Activated CD8-positive, alpha-beta T cell treated with anti-CD3 and anti-CD28 coated beads for 36 hours (primary cell): ENCODE data around the gene TMEFF2. TPM values are rescaled to one million over a fixed set of nuclear protein-coding genes. Genes with fewer than 3 reads are reported as not detected.

Experiments
- ATAC-seq: fragments of 200-7000 bp; cut with Tn5 transposase; one replicate; pipeline ENCODE4 v1.10.0; 2021; ENCODE audit warnings: mild to moderate bottlenecking, moderate library complexity
- CTCF ChIA-PET: fragments of 350-600 bp; sonication (Branson Sonifier 250); formaldehyde crosslinking; loops from one replicate; lab custom pipeline; 2021; ENCODE audit warnings: antibody characterized with exemption; lab: Charles Lee
- POLR2A ChIA-PET: fragments of 350-600 bp; sonication (Branson Sonifier 250); formaldehyde crosslinking; loops from one replicate; lab custom pipeline; 2021; ENCODE audit warnings: antibody characterized with exemption; lab: Charles Lee
- DNase-seq: peaks from one replicate; pipeline ENCODE4 v3.0.0-alpha.2; 2020
- H3K27ac Mint-ChIP-seq: one replicate; pipeline ENCODE4 v1.8.0; 2021; ENCODE audit warnings: mild to moderate bottlenecking, mixed read lengths
- H3K27me3 Mint-ChIP-seq: one replicate; pipeline ENCODE4 v1.8.0; 2021; ENCODE audit warnings: mixed read lengths
- H3K36me3 Mint-ChIP-seq: one replicate; pipeline ENCODE4 v1.8.0; 2021; ENCODE audit warnings: low read depth, mixed read lengths
- H3K4me1 Mint-ChIP-seq: one replicate; pipeline ENCODE4 v1.8.0; 2021; ENCODE audit warnings: low read depth, mixed read lengths
- H3K4me3 Mint-ChIP-seq: one replicate; pipeline ENCODE4 v1.8.0; 2021; ENCODE audit warnings: mild to moderate bottlenecking, moderate library complexity, mixed read lengths
- H3K9me3 Mint-ChIP-seq: one replicate; pipeline ENCODE4 v1.8.0; 2021; ENCODE audit warnings: mixed read lengths
- intact Hi-C: fragments of 100-400 bp; cut with micrococcal nuclease; formaldehyde crosslinking; loops from one replicate; pipeline ENCODE4 v1.10.0; 2022
- total RNA-seq, 2 experiments: library from RNA; stranded (reverse); gene quantifications; one replicate each; pipeline ENCODE4 v1.2.3, GENCODE V29; 2021
- TF ChIP-seq, protein P1 (sequence below): fragments of 200-600 bp; IDR thresholded peaks from one replicate; pipeline ENCODE4 v1.8.0; 2022; ENCODE audit warnings: antibody characterized with exemption, mild to moderate bottlenecking

The TMEFF2 gene
- total RNA-seq, 2 experiments from 2014 or later, result not detected

DNA sequence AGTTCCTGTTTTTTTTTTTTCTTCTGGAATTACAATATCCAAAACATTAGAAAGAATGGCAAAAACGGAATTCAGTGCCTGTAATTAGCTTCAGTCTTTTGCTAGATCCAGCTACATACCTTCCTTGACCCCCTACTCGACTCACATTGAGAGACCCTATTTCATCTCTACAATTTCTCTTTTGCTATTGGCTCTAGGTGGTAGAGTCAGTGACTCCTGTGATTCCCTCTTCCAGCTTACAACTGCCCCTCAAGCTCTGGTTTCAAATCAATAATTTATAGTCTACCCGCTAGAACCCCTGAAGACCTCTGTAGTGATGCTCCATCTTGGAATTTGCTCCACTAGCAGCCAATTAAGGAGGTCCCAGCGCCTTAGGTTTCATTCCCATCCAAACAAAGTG, 125.8 kb downstream of the TMEFF2 start:
- TF ChIP-seq, protein P1, sequence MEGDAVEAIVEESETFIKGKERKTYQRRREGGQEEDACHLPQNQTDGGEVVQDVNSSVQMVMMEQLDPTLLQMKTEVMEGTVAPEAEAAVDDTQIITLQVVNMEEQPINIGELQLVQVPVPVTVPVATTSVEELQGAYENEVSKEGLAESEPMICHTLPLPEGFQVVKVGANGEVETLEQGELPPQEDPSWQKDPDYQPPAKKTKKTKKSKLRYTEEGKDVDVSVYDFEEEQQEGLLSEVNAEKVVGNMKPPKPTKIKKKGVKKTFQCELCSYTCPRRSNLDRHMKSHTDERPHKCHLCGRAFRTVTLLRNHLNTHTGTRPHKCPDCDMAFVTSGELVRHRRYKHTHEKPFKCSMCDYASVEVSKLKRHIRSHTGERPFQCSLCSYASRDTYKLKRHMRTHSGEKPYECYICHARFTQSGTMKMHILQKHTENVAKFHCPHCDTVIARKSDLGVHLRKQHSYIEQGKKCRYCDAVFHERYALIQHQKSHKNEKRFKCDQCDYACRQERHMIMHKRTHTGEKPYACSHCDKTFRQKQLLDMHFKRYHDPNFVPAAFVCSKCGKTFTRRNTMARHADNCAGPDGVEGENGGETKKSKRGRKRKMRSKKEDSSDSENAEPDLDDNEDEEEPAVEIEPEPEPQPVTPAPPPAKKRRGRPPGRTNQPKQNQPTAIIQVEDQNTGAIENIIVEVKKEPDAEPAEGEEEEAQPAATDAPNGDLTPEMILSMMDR, result no peak
- no peak for DNase-seq
- Mint-ChIP-seq H3K27ac (no peak overlapping the region), H3K4me1 (peaks cover 17% of the 10 kb centered on the region), H3K27me3 (peaks cover 4% of the 10 kb centered on the region), H3K9me3 (no peaks in the 10 kb centered on the region), H3K4me3 (no peak overlapping the region), H3K36me3 (no peaks in the 10 kb centered on the region)
- POLR2A ChIA-PET, result no interaction called here
- intact Hi-C loops, result no loop called here
- CTCF ChIA-PET, result no interaction called here
- ATAC-seq, result no peak

DNA sequence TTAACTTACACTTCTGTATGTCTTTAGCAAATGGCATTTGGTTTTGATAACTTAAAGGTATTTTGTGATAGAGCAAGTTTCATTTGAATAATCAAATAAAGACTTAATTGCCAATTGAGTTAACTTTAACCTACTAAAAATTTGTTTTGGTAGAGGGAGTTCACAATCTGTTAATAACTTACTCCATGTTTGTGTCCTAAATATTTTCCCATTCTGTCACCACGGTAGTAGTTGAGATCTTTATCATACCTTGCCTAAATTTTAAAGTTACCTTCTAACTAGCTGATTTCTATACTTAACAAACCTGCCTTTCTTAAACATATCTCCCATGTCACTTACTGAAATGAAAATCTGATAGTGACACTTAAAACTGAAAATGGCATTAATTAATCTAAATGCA, 127.1 kb downstream of the TMEFF2 start:
- Mint-ChIP-seq H3K27ac (no peak overlapping the region), H3K4me1 (peaks cover 11% of the 10 kb centered on the region), H3K27me3 (peaks cover 4% of the 10 kb centered on the region), H3K36me3 (no peaks in the 10 kb centered on the region), H3K9me3 (no peaks in the 10 kb centered on the region), H3K4me3 (no peak overlapping the region)
- TF ChIP-seq, protein P1, result no peak
- no peak for ATAC-seq
- intact Hi-C loops, result no loop called here
- ChIA-PET CTCF (no interaction called here), POLR2A (no interaction called here)
- no peak for DNase-seq

DNA sequence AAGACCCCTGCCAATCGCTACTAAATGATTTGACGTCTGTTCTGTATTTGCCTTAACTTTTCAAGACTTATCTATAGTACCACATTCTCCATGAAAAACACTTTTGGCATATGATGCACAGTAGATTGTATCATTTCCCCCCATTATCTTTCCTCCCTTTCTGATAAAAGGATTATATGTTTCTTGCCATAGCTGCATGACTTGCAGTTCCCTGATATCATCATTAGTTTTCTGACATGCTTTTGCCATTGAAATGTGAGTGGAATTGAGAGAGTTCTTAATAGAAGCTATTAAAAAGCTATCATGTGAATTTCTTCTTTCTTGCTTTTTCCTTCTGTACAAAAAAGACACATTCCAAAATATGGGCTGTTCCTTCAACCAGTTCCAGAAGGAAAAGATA, 130.3 kb downstream of the TMEFF2 start:
- TF ChIP-seq, protein P1, result no peak
- intact Hi-C loops, result no loop called here
- Mint-ChIP-seq H3K9me3 (no peaks in the 10 kb centered on the region), H3K4me3 (no peak overlapping the region), H3K36me3 (no peaks in the 10 kb centered on the region), H3K27me3 (peaks cover 4% of the 10 kb centered on the region), H3K27ac (no peak overlapping the region), H3K4me1 (no peaks in the 10 kb centered on the region)
- no peak for DNase-seq
- CTCF ChIA-PET, result interaction anchor here (1.7 kb wide), 1 partner anchor 98 kb away, joined by 5 read pairs; no protein-coding TSS in a partner anchor
- ATAC-seq, result no peak
- POLR2A ChIA-PET, result no interaction called here

DNA sequence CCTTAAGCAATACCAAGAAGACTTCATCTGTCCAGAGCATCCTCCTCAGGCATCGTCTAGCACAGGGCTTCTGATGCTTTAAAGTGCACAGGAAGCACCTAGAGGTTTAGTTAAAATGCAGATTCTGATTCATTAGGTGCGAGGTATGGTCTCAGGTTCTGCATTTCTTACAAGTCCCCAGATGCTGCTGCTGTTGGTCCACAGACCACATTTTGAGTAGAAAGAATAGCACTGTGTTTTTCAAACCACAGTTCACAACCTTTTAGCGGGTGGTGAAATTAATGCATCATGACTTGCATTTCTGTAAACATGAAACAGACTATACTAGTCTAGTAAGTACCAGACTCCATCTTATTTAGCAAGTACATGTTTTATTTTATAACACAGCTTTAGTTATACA, 134.6 kb downstream of the TMEFF2 start:
- H3K27me3 Mint-ChIP-seq, result no peaks in the 10 kb centered on the region
- peak; percentile 20 for ATAC-seq
- intact Hi-C loops, result no loop called here
- POLR2A ChIA-PET, result no interaction called here
- CTCF ChIA-PET, result no interaction called here
- no peaks in the 10 kb centered on the region for H3K36me3 Mint-ChIP-seq
- DNase-seq, result no peak
- no peaks in the 10 kb centered on the region for H3K9me3 Mint-ChIP-seq
- no peak overlapping the region for H3K27ac Mint-ChIP-seq
- TF ChIP-seq, protein P1, result no peak
- H3K4me1 Mint-ChIP-seq, result no peaks in the 10 kb centered on the region
- no peak overlapping the region for H3K4me3 Mint-ChIP-seq

DNA sequence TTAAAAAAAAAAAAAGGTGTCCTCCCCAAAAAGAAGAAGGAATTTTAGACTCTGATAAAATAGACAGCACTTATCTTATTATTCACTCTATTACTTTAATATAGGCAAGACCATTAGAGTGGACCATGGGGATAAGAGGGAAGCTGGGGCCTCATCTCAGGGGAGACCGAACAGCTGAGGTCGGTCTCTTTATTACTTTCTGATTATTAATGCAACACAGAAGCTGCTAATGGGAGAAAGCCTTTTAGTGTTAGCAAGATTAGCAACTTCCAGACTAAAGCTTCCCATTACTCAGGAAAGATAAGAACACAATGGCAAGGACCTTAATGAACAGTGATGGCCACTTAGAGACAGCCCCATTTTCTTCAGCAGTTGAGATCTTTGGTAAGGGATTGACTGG, 135.5 kb downstream of the TMEFF2 start:
- Mint-ChIP-seq H3K4me3 (no peak overlapping the region), H3K9me3 (no peaks in the 10 kb centered on the region), H3K27ac (no peak overlapping the region), H3K4me1 (no peaks in the 10 kb centered on the region), H3K27me3 (no peaks in the 10 kb centered on the region), H3K36me3 (no peaks in the 10 kb centered on the region)
- ATAC-seq, result no peak
- intact Hi-C loops, result no loop called here
- TF ChIP-seq, protein P1, result no peak
- DNase-seq, result no peak
- CTCF ChIA-PET, result no interaction called here
- POLR2A ChIA-PET, result no interaction called here
